TTC549 (cell line): Measurements from ENCODE around the gene AUH.
"Not testable (repeated sequence)": the region's sequence is repeated elsewhere in the genome, so short reads cannot be mapped to it uniquely, and the experiment has no call there.

Experiments
- FAIRE-seq: peaks from 2 replicates; lab custom pipeline; 2012; peaks lifted over from hg19 to GRCh38; lab: Jason Lieb, UNC

AUH gene, protein sequence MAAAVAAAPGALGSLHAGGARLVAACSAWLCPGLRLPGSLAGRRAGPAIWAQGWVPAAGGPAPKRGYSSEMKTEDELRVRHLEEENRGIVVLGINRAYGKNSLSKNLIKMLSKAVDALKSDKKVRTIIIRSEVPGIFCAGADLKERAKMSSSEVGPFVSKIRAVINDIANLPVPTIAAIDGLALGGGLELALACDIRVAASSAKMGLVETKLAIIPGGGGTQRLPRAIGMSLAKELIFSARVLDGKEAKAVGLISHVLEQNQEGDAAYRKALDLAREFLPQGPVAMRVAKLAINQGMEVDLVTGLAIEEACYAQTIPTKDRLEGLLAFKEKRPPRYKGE

DNA sequence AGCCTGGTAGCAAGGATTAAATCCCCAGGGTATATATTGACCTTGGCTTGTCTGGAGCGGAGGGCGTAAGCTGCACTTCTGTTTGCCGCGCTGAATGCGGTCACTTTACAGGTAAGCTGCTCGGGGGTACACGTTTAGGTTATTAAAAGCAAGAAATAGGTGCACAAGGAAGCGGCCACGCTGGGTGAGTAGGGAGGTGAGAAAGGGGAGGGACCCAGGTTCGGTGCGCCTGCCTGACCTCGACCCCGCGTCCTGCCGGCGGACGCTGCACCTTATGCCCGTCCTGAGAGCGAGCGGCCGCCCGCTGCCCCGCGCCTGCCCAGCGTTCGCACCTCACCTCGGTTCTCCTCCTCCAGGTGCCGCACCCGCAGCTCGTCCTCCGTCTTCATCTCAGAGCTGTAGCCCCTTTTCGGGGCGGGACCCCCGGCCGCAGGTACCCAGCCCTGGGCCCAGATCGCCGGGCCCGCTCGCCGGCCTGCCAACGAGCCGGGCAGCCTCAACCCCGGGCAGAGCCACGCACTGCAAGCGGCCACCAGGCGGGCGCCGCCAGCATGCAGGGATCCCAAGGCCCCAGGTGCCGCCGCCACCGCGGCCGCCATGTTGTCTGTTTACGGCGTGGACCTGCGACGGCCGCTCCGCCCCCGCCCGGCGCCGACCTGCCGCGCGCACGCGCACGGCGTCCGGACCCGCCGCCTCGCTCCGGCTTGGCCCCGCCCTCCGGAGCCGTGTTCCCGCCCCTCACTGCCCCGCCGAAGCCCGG is at the start of gene AUH:
Gene AUH (minus strand): TSS at position 628 of the 760 bp plus-strand sequence. CDS start 29 bp downstream, at position 599.
- no peak for FAIRE-seq

DNA sequence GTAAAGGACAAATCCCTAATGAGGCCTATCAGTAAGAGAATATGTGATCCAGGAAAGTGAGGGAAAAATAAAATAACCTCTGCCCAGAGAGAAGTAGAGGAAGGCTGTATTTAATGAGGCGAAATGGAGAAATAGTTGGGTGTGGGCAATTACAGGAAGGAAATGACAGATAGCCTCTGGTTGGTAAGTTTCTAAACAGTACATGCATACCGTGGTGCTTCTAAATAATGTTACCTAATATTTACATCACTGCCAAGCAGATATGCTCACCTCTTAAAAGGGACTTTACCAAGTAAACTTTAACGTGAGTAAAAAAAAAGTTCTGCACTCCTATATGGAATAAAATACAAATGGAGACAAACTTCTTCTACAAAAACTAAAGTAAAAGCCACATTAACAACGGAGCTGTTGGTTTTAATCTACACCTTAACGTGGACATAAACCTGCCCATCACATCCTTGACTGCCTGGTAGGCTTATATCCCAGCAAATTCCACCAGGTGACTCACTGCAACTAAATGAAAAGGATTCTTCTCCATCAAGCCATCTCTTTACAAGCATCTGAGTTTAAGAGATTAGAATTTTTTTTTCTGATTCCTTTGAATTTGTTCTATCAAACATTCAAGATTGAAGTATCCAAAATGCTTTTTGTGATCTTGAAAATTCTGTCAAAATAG is 49.5 kb upstream of the AUH start:
- no peak for FAIRE-seq

DNA sequence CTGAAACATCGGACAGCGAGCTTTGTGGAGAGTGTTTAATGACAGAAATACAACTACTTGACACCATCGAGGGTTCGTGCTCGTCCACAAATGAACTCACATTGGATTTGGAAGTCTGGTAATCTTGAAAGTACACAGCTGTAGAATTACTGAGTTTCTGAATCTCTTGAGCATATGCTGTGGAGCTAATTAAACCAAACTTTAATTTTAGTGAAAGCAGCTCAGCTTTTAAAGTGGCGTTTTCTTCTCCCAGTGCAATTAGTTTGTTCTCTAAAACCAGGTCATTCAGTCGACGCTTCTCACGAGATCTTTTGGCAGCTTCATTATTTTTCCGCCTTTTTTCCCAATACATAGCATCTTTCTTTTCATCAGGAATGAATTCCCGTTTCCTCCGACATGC is 48.4 kb upstream of the AUH start:
- no peak for FAIRE-seq

- no peak for FAIRE-seq
Measured at GRCh38 chr9:91408475-91408874, 46.8 kb upstream of the AUH start.

DNA sequence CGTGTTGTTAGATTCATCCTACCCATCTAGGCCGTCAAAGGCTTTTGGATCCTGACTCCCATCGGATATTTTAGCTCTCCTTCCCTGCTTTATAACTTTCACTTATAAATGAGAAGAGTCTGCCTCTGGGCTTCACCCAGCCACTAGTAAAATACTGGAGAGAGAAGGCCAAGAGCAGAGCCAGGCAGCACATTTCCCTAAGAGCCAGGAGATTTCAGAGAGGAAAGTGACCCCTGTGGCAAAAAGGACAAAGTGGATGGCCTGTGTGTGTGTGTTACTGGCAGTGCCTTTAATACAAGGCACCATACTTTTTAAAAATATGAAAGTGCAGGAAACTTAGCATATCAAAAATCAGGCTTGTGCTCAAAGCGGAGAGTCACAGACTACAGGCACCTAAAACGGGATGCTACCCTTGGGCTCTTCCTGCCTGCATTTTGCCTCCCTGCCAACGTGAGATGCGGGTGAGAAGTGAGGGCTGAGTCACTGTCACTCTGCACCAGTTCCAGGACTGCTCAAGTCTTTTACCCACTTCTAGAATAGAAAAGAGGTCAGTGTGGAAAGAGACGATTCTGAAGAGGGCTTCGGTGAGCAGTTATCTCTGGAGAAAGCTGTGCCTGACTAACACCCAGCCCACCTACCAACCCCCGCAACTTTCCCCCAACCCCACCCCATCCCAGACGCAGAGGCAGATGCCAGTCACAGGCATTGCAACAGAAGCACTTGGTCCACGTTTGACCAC is 46.0 kb upstream of the AUH start:
- no peak for FAIRE-seq

DNA sequence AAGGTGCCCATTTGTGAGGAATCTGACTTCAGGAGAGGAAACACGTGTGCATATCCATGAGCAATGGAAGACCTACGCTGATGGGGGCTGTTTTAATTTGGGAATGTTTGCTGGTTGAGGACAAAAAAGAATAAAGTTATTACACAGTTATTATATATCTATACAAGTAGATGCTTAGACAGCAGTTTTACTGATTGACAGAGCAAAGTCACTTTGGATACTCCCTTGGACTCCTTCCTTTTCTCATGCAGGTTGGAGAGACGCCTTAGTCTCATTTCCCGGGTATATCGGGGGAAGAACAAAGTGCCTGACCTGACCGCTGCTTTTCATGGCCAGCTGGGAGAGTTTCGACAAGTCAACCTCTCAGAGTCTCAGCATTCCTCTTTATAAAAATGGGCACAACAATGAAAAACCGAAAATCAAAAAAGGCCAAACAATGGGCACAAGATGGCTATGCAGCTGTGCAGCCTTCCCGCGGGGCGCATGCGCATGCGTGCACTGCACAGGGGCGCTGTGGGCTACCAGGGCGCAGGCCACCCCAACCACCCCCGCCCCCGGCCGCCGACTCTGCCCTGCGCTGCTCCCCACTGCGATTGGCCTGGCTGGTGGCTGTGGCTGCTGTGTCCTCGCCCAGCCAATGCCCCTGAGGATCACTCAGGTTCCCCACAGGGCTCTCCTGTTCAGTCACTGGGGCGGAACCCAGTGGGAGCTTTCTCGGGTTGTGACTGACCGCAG is 43.8 kb upstream of the AUH start:
- no peak for FAIRE-seq

DNA sequence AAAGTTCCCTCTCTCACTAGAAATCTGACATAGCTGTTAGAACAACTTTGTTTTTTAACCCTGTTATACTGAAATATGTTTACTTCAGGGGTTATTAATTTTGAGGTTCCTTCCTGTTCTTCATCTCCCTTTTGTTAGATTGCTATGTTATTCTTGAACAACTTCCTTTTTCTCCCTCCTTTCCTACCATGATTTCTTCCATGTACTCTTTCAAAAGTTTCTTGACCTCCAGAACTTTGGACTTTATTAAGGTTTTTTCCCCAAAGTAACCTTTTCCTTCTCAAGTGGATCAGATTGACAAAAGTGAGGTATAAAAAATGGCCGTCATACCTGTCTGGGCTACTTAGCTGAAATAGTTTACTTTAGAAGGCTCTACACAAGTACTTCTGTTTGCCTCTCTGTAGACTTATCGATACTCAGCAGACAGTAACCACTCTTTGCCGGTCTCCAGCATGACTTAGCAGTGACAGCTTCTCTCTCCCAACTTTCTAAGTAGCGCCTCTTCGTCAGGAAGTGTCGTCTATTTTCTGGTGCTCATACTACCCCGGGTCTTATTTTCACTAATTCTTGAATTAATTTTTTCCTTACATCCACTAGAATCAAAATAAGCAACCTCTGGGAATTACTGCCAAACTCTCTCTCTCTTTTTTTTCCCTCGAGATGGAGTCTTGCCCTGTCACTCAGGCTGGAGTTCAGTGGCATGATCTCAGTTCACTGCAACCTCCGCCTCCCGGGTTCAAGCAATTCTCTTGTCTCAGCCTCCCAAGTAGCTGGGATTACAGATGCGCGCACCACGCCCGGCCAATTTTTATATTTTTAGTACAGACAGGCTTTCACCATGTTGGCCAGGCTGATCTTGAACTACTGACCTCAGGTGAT is 42.2 kb upstream of the AUH start:
- FAIRE-seq = no peak

DNA sequence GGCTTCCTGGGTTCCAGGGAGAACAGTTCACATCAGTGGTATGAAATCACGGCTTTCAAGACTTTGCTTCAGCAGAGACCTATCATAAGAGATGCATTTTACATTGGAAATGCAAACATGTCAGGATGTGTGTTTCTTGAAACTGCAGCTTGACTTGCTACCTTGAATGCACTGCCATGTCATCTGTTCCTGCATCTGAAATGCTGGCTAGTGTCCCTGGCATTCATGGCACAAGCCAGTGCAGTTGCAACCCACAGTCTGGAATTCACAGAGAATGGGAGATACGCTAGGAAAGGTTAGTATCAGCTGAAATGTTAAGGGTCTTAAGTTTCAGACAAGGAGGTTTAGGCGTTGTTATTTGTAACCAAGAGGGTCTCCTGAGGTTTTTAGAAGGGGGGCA is 37.2 kb upstream of the AUH start:
- FAIRE-seq = no peak

- FAIRE-seq = no peak
Measured at GRCh38 chr9:91395553-91396471, 34.1 kb upstream of the AUH start.

DNA sequence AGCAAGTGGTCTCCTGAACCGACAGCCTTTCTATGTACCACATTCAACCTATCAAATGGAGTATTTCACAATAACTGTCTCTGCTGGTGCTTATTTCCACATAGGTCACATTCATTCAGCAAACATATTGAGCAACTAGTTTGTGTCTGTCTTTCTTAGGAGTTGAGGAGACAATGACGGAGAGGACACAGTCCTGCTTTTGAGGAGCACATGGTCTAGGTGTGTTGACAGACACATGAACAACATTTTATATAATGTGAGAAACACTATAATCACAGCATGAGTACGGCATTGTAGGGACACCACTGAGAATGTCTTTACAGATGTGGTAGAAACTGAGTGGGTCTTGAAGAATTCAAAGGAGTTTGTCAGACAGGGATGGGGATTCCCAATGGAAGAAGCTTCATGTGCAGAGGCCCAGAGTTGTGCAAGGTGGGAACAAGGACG is 33.4 kb upstream of the AUH start:
- FAIRE-seq = no peak

DNA sequence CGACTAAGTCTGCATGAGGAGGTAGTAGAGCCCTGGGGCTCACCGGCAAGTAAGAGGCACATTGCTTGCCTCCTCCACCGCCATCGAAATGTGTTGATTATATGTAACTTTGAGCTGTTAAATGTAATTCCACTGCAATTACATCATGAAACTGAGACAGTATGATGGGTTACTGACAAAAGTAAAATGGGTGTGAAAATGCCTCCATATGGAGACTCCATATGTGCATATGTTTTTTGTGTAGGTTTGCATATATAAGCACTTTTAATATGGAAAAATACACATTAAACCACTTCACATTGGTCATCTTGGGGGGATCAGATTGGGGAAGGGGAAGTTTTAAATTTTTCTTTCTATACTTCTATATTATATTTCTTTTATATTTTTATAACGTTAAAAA is 32.1 kb upstream of the AUH start:
- FAIRE-seq = no peak

GRCh38 chr9:91392435-91392834 is 30.7 kb upstream of the AUH start:
- no peak for FAIRE-seq

GRCh38 chr9:91391818-91392217 is 30.1 kb upstream of the AUH start:
- FAIRE-seq = no peak

DNA sequence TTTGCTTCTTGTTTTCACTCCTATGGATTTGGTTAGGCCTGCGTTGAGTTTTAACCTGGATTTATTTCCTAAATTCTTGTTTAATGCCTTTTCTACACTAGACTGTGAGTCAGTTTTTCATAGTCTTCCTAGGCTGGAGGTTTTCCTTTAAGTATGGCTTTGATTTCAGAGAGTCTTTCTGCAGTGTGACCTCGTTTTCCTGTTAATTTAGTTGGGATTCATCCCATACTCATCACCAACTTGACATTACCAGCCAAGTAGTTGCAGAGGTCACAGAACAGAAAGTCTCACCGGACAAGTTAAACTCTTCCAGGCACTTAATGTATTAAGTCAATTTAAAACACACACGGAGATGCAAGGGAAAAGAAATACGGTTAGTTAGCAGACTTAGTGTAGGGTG is 29.7 kb upstream of the AUH start:
- FAIRE-seq = no peak

GRCh38 chr9:91389686-91390085 is 28.0 kb upstream of the AUH start:
- not testable (repeated sequence) for FAIRE-seq

DNA sequence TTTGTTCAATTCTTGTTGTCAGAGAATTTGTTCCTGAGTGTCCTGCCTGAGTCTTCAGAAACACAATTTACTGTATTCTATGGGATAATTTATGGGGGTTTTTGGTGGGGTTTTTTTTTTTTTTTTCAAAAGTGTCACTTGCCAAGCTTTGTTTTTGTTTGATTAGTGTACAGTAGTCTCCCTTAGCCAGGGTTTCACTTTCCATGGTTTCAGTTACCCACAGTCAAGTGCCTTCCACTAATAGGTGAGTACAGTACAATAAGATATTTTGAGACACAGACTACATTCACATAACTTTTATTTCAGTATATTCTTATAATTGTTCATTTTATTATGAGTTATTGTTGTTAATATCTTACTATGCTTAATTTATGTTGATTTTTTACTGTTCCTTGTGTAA is 25.0 kb upstream of the AUH start:
- no peak for FAIRE-seq

- no peak for FAIRE-seq
Measured at GRCh38 chr9:91384954-91385353, 23.2 kb upstream of the AUH start.

DNA sequence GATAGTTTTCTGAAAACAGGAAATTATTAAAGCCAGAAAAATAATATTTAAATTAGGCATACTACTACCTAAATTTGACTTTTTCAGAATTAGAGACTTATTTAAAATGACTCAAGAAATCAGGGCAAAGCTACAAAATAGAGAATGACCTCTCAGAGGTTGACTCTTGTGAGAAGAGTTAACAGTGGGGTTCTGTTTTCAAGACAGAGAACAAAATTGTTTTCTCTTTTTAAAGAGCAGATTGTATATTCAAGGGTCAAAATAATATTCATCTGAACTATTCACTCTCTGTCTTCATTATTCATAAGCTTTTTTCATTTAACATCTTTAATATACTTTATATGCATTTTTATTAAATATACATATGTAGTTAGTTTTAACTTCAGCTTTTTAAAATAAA is 21.9 kb upstream of the AUH start:
- no peak for FAIRE-seq

- FAIRE-seq = no peak
Measured at GRCh38 chr9:91382298-91382697, 20.6 kb upstream of the AUH start.

DNA sequence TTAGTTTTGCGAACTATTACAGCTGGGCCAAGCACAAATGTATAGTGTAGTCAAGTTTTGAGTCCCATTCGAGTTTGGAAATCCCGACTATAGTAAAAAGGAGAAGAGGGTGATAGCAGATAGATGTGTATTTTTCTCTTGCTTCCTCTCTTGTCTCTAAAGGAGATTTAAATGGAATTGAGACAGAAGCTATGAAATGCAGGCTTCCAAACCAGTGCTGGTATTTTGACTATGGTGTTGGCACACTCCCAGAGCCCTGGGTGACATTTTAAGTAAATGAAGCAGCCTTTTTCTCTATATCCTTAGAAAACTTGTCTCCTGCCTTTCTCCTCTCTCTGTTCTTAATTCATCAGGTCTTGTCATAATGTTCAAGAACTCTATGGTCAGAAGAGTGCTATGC is 17.7 kb upstream of the AUH start:
- no peak for FAIRE-seq
